ENCODE data around the gene PUS10.

The PUS10 gene

GRCh38 chr2:60972889-60973656 lies 45.0 kb downstream of the PUS10 start:
- no peak for DNase-seq (ENCODE audit: low read depth in 2 of 2)

DNA sequence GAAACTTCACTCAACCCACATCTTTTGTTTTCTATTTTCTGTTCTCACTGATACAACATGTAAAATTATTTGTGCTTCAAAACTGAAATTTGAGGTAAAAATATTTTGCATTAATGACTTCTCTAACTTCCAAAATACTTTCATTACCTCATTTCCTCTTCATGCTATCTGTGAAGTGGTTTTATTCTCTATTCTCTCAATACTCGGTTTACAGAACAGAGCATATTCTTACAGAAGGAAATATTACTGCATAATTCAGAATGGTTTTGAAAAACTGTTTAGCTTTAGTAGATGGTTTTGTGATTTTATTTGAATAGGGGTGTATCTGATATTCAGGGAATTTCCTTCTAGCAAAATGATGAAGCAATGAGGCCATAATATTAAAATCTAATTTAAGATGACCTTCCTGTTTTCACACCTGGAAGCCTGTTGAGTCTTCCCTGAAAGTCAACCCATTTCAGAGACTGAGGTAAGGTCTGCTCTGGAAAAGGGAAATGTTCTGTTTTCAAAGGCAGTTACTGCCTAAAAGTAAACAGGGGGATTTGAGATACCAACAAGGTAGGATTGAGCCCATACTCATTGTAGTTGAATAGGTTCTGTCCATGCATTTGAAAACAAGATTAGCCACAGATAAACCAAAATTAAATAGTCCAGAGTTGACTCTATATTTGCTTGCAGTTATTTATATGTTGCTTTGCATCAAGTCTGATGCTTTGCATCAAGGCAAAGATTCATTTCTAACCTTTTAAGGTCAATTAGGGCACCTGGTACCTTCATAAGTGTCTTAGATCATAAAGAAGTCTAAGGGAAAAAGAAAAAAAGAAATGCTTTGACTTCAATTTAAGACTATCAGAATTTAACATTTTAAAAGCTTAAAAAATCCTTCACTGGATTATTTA lies 51.3 kb downstream of the PUS10 start:
- no peak for DNase-seq (ENCODE audit: low read depth in 2 of 2)

GRCh38 chr2:60965499-60965785 lies 52.6 kb downstream of the PUS10 start:
- no peak for DNase-seq (ENCODE audit: low read depth in 2 of 2)

GRCh38 chr2:60964651-60965498 lies 53.2 kb downstream of the PUS10 start:
- no peak for DNase-seq (ENCODE audit: low read depth in 2 of 2)

DNA sequence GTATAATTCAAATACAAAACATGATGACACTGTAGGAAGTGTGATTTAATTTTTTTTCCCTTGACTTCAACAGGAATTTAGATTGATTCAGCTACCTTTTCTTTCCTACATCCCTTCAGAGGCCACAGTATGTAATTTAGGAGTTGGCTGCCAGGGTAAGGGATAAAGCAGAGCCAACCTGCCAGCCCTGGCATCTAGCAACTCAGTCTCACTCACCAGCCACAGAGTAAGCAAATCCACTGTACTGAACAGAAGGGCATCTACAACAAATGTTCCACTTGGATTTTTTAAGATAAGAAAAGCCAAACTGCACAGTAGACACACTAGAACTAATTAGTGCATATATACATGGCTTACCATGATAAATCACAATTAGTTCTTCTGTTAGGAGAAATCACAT lies 54.9 kb downstream of the PUS10 start:
- DNase-seq (ENCODE audit: low read depth in 2 of 2), result no peak

DNA sequence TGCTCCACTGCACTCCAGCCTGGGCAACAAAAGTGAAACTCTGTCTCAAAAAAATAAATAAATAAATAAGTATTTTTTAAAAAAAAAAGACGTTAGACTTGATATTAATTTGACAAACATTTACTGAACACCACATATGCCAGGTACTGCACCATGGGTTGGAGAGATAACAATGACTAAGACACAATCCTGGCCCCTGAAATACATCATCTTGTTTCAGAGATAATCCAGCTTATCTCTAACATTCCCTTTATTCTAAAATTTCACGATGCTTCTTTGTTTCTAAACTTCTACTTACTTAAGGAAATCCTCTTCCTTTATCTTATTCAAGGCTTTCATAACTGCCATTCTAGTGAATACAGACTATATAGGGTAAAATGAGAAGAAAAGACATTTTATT lies 55.5 kb downstream of the PUS10 start:
- no peak for DNase-seq (ENCODE audit: low read depth in 2 of 2)

DNA sequence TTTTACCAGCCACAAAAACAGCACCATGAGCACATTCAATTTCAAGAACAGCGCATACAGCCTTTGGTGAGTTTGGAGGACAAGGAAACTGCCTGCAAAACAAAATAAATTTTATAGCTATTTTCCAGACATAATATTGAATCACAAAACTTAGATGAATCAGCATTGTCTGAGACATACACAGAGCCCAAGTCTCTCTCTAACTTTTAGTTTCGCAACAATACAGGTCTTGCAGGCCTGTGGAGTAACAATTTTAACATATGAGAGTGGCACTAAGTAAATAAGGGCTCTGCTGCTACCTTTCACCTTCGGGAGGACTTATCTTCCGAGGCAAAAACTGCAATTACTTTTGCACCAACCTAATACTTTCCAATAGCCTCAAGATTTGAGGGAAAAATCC lies 56.6 kb downstream of the PUS10 start:
- no peak for DNase-seq (ENCODE audit: low read depth in 2 of 2)

- DNase-seq (ENCODE audit: low read depth in 2 of 2), result no peak
Measured at GRCh38 chr2:60960706-60961105, 57.3 kb downstream of the PUS10 start.

- DNase-seq (ENCODE audit: low read depth in 2 of 2), result no peak
Measured at GRCh38 chr2:60959501-60959900, 58.6 kb downstream of the PUS10 start.

DNA sequence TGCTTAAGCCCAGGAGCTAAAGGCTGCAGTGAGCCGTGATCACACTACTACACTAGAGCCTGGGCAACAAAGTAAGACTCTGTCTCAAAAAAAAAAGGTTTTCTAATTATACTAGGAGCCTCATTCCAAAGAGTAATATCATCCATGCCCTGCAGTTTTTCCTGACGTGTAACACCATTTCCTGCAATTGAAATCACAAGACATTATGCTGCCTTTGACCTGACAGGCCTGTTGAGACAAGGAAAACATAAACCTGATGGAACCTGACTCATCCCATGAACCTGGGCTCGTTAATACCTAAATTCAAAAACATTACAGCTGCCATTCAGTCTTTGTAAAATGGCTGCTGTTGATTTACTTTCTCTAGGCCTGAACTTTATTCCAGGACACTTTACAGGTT lies 59.3 kb downstream of the PUS10 start:
- DNase-seq (ENCODE audit: low read depth in 2 of 2), result no peak

GRCh38 chr2:60958361-60958760 lies 59.7 kb downstream of the PUS10 start:
- DNase-seq (ENCODE audit: low read depth in 2 of 2), result no peak

DNA sequence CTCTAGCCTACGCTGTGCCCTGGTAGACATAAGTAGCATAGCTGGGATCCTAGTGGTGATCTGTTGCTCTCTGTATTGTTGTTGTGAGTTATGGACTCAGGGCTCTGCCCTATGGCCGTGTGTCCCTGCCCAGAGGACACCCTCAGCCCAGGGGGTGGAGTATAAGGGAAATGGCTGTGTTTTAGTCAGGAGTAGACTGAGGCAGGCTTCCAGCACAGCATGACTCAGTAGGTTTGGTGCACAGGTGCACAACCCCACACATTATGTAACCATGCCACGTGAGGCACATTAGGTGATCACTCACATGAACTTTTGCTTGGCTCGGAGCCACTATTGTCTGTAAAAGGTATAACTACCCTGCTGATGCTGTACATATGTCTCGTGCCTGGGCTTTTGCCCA lies 60.4 kb downstream of the PUS10 start:
- no peak for DNase-seq (ENCODE audit: low read depth in 2 of 2)

DNA sequence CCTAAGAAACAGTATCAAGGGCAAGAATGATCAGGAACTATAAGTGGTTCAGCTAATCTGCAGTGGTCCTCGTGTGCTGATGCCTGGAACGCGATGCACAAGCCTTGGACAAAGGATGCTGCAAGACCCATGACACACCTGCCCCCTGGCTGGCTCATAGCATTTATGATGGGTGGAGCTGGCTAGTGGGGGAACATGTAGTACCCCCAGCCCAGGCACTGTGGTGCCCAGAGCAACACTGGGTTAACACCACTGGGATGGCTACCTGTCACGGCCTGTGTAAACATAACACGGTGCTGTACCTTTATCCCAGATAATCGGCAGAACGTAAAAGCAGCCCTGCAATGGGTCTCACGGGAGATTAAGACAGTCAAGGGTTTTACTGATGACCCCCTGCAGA lies 60.8 kb downstream of the PUS10 start:
- DNase-seq (ENCODE audit: low read depth in 2 of 2), result no peak

DNA sequence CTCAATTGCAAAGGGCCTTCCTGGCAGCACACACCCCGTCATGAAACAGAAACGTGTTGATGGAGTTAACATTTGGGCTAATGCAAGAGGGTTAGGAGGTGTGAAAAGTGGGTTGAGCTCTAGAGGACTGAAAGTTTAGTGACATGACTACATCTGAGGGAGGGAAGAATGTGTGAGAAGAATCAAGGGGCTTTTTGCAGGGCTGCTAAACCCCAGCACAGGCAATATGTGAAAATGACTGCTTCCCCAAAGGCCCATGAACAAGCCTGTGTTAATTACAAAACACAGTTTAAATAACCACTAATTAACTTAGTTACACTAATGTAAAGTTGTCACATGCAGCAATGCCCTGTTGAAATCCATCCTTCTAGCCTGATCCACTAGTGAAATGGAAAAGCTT lies 63.9 kb downstream of the PUS10 start:
- no peak for DNase-seq (ENCODE audit: low read depth in 2 of 2)

DNA sequence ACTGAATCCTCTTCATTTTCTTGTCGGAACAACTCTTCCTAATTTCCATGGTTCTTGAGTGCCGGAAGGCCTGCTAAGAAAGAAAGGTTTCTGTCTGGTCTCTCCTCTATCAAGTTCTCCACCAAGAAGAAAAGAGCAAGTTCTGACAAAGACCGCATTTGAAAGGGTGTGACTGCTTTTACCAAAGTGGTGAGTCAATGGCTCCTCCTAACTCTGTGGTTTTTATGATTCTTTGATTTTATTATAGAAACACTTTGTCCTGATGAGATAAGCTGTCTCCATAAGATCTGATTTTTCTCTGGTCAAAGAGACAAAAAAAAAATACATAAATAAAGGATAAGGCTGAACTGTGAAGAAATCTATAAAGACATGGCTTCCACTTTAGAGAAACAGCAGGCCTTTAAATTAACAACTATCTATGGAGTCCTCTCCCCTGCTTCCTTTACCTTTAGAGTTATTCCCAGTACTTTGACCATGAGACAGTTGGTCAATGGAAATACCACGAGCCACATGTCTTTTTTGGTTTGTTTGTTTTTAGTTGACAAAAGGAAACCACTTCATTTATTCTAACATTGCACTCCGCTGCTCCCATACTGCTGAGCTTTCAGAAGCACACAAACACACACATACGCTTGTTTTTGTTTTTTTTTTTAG lies 69.0 kb downstream of the PUS10 start:
- no peak for DNase-seq (ENCODE audit: low read depth in 2 of 2)

DNA sequence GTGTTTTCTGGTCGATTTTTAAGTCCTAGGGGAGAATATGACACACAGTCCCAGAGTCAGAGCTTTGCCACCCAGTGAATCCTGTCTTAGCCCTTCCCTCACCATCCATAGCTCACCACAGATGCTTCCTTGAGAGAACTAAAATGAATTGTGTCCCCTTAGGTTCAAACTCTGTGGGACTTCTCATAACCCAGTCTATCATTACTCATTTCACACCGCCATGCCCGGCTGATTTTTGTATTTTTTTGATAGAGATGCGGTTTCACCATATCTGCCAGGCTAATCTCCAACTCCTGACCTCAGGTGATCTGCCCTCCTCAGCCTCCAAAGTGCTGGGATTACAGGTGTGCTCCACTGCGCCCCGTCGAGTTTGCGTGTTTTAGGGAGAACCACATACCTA lies 69.9 kb downstream of the PUS10 start:
- no peak for DNase-seq (ENCODE audit: low read depth in 2 of 2)

DNA sequence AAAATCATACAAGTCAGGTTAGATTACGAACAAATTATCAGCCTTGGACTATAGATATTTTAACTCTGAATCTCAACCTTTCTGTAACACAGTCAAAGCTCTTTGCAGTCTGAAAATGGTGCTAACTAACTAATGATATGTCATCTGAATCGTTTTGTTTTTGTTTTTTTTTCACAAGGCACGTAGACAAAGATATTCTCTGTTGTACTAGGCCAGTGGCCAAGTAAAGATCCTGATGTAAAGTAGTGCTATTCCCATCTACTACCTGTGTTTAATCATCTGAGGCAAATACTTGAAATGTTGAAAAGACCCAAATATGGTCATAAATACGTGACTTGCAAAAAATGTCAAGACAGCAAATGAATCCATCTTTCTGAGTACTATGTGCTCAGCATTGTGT lies 71.0 kb downstream of the PUS10 start:
- DNase-seq (ENCODE audit: low read depth in 2 of 2), result no peak

GRCh38 chr2:60945341-60945740 lies 72.7 kb downstream of the PUS10 start:
- no peak for DNase-seq (ENCODE audit: low read depth in 2 of 2)

DNA sequence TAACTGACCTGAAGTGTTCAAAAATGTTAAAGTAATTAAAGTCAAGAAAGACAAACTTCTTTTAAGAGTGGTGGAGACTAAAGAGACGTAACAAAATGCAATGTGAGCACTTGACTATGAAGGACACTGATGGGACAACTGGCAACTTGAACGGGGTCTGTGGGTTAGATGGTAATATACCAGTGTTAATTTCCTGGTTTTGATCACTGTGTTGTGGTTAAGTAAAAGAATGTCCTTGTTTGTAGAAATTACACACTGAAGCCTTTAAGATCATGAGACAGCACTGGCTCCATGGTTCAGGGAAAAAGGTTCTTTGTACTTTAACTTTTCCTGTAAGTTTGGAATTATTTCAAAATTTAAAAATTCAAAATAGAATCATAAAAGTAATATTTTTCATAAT lies 78.4 kb downstream of the PUS10 start:
- no peak for DNase-seq (ENCODE audit: low read depth in 2 of 2)

DNA sequence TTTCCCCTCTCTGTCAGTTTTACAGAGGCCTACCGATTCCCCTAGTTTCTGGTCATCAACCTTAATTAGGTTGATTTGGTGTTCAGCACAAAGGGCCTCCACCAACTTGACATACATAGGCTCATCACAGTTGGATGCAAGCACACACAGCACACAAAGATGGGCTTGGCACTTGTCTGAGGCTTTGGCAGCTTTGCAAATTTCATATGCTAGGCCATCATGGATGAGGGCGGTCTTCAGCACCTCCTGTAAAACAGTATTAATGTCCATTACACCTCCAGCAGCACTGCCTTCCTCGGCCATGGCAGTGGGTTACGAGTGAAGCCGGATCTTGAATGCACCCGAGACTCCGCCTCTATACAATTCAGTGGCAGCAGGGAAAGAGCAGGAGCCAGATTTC lies 79.8 kb downstream of the PUS10 start:
- DNase-seq (ENCODE audit: low read depth in 2 of 2), result no peak

GRCh38 chr2:60936757-60937156 lies 81.3 kb downstream of the PUS10 start:
- DNase-seq (ENCODE audit: low read depth in 2 of 2), result no peak

DNA sequence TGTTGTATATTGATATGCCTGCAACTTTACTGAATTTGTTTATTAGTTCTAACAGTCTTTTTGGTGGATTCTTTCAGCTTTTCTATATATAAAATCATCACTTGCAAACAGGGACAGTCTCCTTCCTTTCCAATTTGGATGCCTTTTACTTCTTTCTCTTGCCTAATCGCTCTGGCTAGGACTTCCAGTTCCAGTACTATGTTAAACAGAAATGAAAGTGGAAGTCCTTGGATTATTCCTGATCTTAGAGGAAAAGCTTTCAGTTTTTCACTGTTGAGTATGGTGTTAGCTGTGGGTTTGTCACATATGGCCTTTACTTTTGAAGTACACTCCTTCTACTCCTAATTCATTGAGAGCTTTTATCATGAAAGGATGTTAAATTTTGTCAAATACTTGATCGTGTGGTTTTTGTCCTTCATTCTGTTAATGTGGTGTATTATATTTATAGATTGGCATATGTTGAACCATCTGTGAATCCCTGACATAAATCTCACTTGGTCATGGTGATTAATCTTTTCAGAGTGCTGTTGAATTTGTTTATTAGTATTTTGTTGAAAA lies 83.8 kb downstream of the PUS10 start:
- DNase-seq (ENCODE audit: low read depth in 2 of 2), result no peak
